SK-N-MC (cell line): Measurements from ENCODE around the gene VPS11.

ENCODE experiments used
- EZH2 ChIP-seq: fragments of 200-600 bp; sonication (generic); IDR thresholded peaks from one replicate; pipeline ENCODE4 v1.6.1; 2017; ENCODE audit warnings: antibody characterized with exemption
- POLR2AphosphoS5 ChIP-seq: IDR thresholded peaks from 2 replicates; pipeline ENCODE4 v1.6.1; 2012; ENCODE audit warnings: mild to moderate bottlenecking, low read depth, low read length, borderline replicate concordance

DNA sequence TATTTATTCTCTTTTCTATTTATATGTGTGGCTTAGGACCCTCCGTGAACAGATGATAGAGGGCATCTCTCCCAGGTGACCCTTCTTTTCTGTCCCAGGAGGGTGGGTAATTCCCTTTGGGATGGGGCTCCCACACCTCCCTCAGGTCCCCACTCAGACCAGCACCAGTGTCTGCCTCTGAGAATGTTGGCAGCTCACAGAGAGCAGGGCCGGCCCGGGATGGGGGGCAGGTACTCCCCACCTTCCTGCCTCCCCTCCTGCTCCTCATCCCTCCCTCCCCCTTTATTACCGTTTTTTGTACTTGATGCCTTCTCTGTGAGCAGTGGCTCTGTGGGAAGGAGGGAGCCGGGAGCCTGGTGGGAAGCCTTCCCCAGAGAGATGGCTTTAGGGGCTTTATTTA, 49.0 kb downstream of the VPS11 start:
- no peak for TF ChIP-seq POLR2AphosphoS5
- TF ChIP-seq EZH2 = no peak
